ENCODE measurements around the gene ADGRF1.

GRCh38 chr6:46948699-46949098 lies 93.4 kb downstream of the ADGRF1 start:
- TF ChIP-seq CTCF (IDR thresholded peaks at IDR 0.05) (no peak), EP300 (IDR thresholded peaks at IDR 0.05) (no peak), POLR2A (IDR thresholded peaks at IDR 0.05) (no peak), POLR2AphosphoS5 (IDR thresholded peaks at IDR 0.05) (no peak)

Measured in stomach (tissue), 4 donors.